Central memory CD8-positive, alpha-beta T cell (primary cell): Measurements from ENCODE around the gene KLF11.

Experiments
- ATAC-seq: fragments of 150-1000 bp; cut with Tn5 transposase; replicated peaks from 2 replicates; pipeline ENCODE4 v1.10.0; 2022; ENCODE audit warnings: mild to moderate bottlenecking, moderate FRiP score, moderate number of reproducible peaks; ENCODE audit not compliant: poor library complexity, severe bottlenecking; ENCODE audit errors: extremely low read depth
- DNase-seq, 2 donors: peaks; one replicate each; pipeline ENCODE4 v3.0.0; 2021; ENCODE audit warnings: low spot score in 2 of 2
- H3K27ac Mint-ChIP-seq: one replicate; pipeline ENCODE4 v1.8.0; 2022; ENCODE audit warnings: low read depth, mild to moderate bottlenecking, moderate library complexity, mixed read lengths
- H3K27me3 Mint-ChIP-seq: one replicate; pipeline ENCODE4 v1.8.0; 2022; ENCODE audit warnings: mixed read lengths
- H3K36me3 Mint-ChIP-seq: one replicate; pipeline ENCODE4 v1.8.0; 2022; ENCODE audit warnings: mild to moderate bottlenecking, moderate library complexity, mixed read lengths; ENCODE audit not compliant: insufficient read depth
- H3K4me1 Mint-ChIP-seq: one replicate; pipeline ENCODE4 v1.8.0; 2022; ENCODE audit warnings: mixed read lengths
- H3K4me3 Mint-ChIP-seq: one replicate; pipeline ENCODE4 v1.8.0; 2022; ENCODE audit warnings: mild to moderate bottlenecking, moderate library complexity, mixed read lengths
- H3K9me3 Mint-ChIP-seq: one replicate; pipeline ENCODE4 v1.8.0; 2022; ENCODE audit warnings: mixed read lengths

Gene KLF11

DNA sequence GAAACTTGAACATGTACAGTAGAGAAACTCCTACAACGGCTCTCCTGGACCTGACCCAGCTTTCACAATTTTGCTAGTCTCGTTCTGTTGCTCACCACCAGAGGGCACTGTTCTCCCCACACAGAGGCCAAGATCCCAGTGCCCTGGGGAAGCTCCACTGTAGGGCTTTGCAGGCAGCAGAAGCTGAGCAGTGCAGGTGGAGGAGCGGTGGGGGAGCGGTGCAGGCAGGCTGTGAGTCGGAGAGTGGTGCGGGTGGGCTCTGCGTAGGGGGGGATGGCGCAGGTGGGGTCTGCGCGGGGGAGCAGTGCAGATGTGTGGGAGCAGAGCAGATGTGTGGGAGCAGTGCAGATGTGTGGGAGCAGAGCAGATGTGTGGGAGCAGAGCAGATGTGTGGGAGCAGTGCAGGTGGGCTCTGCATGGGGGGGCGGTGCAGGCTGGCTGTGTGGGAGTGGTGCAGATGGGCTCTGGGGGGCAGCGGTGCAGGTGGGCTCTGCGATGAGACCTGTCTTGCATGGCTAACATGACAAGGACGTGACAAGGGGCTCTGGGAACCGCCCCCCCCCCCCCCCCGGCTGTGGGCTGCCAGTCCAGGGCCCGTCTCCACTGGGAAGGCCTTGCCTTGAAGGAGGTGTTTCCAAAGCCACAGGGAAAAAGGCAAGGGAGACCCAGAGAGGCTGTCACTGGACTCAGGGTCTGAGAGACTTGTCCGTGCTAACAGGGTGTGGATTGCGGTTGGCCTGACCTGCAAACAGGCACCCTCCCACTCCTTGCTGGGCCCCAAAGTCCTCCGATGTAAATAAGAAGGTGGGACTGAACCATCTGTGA, 29.5 kb downstream of the KLF11 start:
- ATAC-seq (peak; percentile 87), DNase-seq (peak; percentile 64 to 72)
- H3K9me3 Mint-ChIP-seq = peaks cover 3% of the 10 kb centered on the region
- no peak overlapping the region for H3K4me3 Mint-ChIP-seq
- peaks cover 2% of the 10 kb centered on the region for H3K36me3 Mint-ChIP-seq
- H3K4me1 Mint-ChIP-seq = peaks cover 7% of the 10 kb centered on the region
- peaks cover 57% of the 10 kb centered on the region for H3K27me3 Mint-ChIP-seq
- H3K27ac Mint-ChIP-seq = no peak overlapping the region

DNA sequence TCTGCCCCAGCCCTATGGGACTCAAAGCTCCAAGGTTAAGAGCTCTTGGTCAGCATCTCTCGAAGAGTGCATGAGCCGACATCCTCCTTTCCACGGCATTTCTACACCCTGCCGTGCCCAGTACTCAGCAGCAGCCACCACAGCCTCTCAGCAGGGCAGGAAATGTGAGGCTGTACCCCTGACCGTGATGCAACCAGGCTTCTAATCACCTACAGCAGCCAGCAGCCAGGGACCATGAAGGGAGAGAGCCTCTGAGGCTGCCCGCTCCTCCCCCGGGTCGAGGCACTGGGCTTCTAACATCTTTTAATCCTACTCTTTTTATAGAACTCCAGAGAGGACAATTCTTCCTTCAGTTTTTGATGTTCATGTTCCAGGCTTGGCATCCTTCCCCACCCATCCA, 30.4 kb downstream of the KLF11 start:
- Mint-ChIP-seq H3K4me3 (no peak overlapping the region), H3K27ac (peak overlapping the region; percentile 8), H3K36me3 (peaks cover 2% of the 10 kb centered on the region), H3K27me3 (peaks cover 66% of the 10 kb centered on the region), H3K4me1 (peaks cover 7% of the 10 kb centered on the region), H3K9me3 (no peaks in the 10 kb centered on the region)
- ATAC-seq = no peak
- DNase-seq = no peak

DNA sequence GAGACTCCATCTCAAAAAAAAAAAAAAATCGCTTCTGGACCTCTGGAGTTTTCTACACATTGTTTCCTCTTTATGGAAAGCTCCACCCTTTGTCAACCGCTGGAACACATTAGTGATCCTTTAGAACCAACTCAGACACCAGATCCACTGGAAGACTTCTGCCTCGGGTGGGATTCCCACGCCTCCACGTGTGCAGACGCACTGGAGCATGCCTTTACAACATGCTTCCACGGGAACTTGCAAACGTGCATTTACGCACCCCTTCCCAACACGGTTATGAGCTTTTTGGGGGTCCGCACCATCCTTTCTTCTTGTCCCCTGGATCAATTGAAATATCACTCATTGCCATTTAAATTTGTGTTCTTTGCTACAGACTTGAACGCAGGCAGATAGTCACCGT, 31.8 kb downstream of the KLF11 start:
- no peaks in the 10 kb centered on the region for H3K9me3 Mint-ChIP-seq
- no peak overlapping the region for H3K4me3 Mint-ChIP-seq
- H3K36me3 Mint-ChIP-seq = peaks cover 2% of the 10 kb centered on the region
- ATAC-seq (no peak), DNase-seq (no peak)
- no peak overlapping the region for H3K27ac Mint-ChIP-seq
- peaks cover 73% of the 10 kb centered on the region for H3K27me3 Mint-ChIP-seq
- peaks cover 13% of the 10 kb centered on the region for H3K4me1 Mint-ChIP-seq

DNA sequence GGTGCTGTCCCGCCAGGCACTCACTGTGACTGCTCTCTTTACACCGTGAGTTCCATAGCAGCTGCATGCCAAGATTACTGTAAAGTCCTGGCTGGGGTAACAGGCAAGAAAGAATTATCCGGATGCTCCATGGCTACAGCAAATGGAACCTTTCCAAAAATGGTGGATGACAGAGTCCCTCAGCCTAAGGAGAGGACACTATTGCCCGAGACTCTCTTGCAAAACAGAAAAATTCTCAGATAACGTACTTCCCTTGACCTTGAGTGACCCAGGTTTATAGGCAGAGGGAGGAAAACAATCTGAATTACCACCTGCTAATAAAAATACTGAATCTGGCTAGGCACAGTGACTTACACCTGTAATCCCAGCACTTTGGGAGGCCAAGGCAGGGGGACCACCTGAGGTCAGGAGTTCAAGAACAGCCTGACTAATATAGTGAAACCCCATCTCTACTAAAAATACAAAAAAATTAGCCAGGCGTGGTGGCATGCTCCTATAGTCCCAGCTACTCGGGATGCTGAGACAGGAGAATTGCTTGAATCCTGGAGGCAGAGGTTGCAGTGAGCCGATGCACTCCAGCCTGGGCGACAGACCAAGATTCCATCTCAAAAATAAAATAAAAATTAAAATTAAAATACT, 32.3 kb downstream of the KLF11 start:
- no peak for ATAC-seq
- no peak for DNase-seq
- H3K36me3 Mint-ChIP-seq = peaks cover 2% of the 10 kb centered on the region
- H3K27ac Mint-ChIP-seq = no peak overlapping the region
- peaks cover 13% of the 10 kb centered on the region for H3K4me1 Mint-ChIP-seq
- no peak overlapping the region for H3K4me3 Mint-ChIP-seq
- H3K9me3 Mint-ChIP-seq = no peaks in the 10 kb centered on the region
- H3K27me3 Mint-ChIP-seq = peaks cover 74% of the 10 kb centered on the region

- H3K36me3 Mint-ChIP-seq = peaks cover 5% of the 10 kb centered on the region
- no peak overlapping the region for H3K4me3 Mint-ChIP-seq
- H3K4me1 Mint-ChIP-seq = peaks cover 20% of the 10 kb centered on the region
- no peak for ATAC-seq
- H3K27ac Mint-ChIP-seq = no peak overlapping the region
- H3K27me3 Mint-ChIP-seq = peaks cover 82% of the 10 kb centered on the region
- DNase-seq = no peak
- H3K9me3 Mint-ChIP-seq = no peaks in the 10 kb centered on the region
Measured at GRCh38 chr2:10076511-10076910, 33.2 kb downstream of the KLF11 start.

DNA sequence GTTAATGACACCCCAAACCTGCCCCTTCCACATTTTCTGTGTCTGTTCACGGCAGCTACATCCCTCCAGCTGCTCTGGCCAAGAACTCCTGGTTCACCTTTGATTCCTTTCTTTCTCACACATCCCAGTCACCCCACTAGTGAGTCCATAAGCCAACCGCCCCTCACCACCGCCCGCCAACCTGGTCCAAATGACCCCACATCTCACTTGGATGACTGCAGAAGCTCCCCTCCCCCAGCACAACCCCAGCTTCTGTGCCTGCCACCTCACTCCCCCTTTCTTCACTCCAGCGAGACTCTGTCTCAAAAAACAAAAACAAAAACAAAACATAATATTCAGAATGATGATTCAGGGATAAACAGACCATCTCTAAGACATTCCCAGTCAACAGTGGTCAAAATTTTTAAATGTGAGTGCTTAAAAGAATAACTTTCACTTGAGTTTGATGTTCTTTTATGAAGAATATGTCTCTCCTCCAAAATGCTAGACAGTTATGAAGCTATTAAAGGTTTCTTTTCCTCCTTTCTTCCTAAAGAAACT, 33.7 kb downstream of the KLF11 start:
- Mint-ChIP-seq H3K9me3 (no peaks in the 10 kb centered on the region), H3K27ac (no peak overlapping the region), H3K4me1 (peaks cover 20% of the 10 kb centered on the region), H3K36me3 (peaks cover 5% of the 10 kb centered on the region), H3K27me3 (peaks cover 87% of the 10 kb centered on the region), H3K4me3 (no peak overlapping the region)
- DNase-seq (no peak), ATAC-seq (no peak)

DNA sequence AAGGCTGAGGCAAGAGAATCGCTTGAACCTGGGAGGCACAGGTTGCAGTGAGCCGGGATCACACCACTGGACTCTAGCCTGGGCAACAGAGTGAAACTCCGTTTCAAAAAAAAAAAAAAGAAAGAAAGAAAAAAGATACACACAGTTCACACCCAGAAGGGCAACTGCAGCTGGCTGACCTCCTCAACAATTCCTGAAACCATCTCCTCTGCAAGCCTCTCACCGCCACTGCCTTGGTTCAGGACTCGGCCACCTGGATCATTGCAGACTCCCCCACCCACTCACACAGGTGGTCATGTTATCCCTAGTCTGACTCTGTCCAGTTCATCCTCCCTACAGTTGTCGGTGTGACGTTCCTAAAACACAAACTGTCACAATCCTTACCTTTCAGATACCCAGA, 34.7 kb downstream of the KLF11 start:
- H3K27ac Mint-ChIP-seq = no peak overlapping the region
- peaks cover 13% of the 10 kb centered on the region for H3K4me1 Mint-ChIP-seq
- H3K36me3 Mint-ChIP-seq = peaks cover 5% of the 10 kb centered on the region
- H3K27me3 Mint-ChIP-seq = peaks cover 87% of the 10 kb centered on the region
- no peak overlapping the region for H3K4me3 Mint-ChIP-seq
- H3K9me3 Mint-ChIP-seq = no peaks in the 10 kb centered on the region
- ATAC-seq (no peak), DNase-seq (no peak)

DNA sequence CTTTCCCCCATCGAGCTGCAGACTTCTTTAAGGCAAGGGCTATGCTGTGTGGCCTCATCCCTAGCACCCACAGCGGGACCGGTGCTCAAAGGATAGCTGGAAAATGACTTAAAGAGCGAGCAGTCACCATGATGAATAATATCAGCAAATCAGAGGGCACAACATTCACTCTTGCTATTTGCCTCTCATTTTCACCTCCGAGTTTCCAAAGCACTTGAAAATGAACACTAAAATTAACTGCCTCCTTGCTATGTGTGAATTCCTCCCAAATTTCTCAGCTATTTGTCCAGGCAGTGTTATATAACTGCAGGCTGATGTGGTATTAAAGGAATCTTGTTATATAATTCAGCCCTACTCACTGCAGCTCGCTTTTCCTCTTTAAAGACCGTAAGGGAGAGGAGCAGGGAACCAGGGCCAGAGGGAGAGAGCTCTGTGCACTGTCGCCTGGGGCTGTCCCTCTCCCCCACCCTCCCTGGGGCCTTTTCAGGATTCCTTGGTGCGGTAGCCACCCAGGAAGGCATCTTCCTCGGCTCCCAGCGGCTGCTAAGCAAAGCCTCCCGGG, 35.4 kb downstream of the KLF11 start:
- Mint-ChIP-seq H3K27ac (no peak overlapping the region), H3K9me3 (no peaks in the 10 kb centered on the region), H3K4me3 (peak overlapping the region; percentile 74), H3K27me3 (peaks cover 88% of the 10 kb centered on the region), H3K36me3 (peaks cover 5% of the 10 kb centered on the region), H3K4me1 (peaks cover 13% of the 10 kb centered on the region)
- DNase-seq (no peak), ATAC-seq (no peak)

- peaks cover 88% of the 10 kb centered on the region for H3K27me3 Mint-ChIP-seq
- H3K27ac Mint-ChIP-seq = no peak overlapping the region
- H3K9me3 Mint-ChIP-seq = no peaks in the 10 kb centered on the region
- H3K4me1 Mint-ChIP-seq = peaks cover 13% of the 10 kb centered on the region
- peaks cover 5% of the 10 kb centered on the region for H3K36me3 Mint-ChIP-seq
- DNase-seq (no peak), ATAC-seq (peak; percentile 13)
- H3K4me3 Mint-ChIP-seq = peak overlapping the region; percentile 74
Measured at GRCh38 chr2:10079266-10079869, 36.0 kb downstream of the KLF11 start.

- Mint-ChIP-seq H3K36me3 (peaks cover 5% of the 10 kb centered on the region), H3K9me3 (no peaks in the 10 kb centered on the region), H3K27me3 (peaks cover 88% of the 10 kb centered on the region), H3K27ac (no peak within 1 kb of the TSS), H3K4me1 (peaks cover 13% of the 10 kb centered on the region), H3K4me3 (peak within 1 kb of the TSS; percentile 74)
- ATAC-seq (no peak), DNase-seq (no peak)
Measured at GRCh38 chr2:10079870-10080535, 36.7 kb downstream of the KLF11 start, which contains the start of gene CYS1. CYS1 (minus strand) TSS chr2:10080411; CDS start chr2:10080223, 188 bp downstream.

- Mint-ChIP-seq H3K36me3 (peaks cover 5% of the 10 kb centered on the region), H3K27me3 (peaks cover 88% of the 10 kb centered on the region), H3K9me3 (no peaks in the 10 kb centered on the region), H3K4me1 (peaks cover 13% of the 10 kb centered on the region), H3K4me3 (peak overlapping the region; percentile 68), H3K27ac (no peak overlapping the region)
- ATAC-seq (peak; percentile 73), DNase-seq (no peak)
Measured at GRCh38 chr2:10080536-10081304, 37.4 kb downstream of the KLF11 start.
